HL-60/S4 (cell line): ENCODE results near the gene OST4.

ENCODE experiments used
- in situ Hi-C: fragments of 300-500 bp; cut with MboI; formaldehyde crosslinking; loops from 2 replicates; pipeline ENCODE4 v1.14.3; 2022; ENCODE audit warnings: low sequenced_read_pairs

Gene OST4

GRCh38 chr2:27093430-27094352 is 22.2 kb upstream of the OST4 start:
- in situ Hi-C loops = loop anchor here (10.0 kb wide), 1 partner anchor 191 kb away; the partner anchor contains the start of gene TRIM54

DNA sequence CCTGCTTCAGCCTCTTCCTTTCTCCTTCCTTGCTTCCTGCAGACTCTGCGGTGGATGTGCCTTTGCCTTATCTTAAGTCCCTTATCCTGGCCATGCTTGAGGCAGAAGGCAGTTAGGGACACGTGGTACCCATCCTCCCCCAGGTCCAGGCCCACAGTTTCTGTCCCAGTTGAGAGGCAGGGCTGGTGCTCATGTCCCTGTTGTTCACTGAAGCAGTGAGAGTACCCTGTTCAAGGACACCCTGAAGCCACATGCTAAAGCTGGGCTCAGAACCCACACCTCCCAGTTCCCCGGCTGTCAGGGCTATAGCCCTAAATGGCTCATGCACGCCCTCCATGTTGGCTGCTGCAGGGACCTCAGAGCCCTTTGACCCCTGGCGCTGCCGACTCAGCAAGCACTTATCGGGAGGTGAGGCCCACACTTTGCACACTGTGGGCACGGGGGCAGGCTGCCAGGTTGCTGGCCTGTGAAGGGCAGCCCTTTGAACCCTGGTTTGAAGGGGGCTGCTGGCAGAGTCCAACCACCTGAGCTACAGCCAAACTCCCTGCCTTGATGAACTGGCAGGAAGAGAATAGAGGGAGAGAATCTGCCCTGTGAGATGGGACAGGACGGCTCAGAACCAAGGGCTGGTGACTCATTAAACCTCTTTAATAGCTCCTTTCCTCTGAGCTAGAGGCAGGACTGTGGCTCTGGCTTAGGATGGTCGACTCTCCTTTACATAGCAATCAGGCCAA is 21.4 kb upstream of the OST4 start:
- in situ Hi-C loops = loop anchor here (10.0 kb wide), 1 partner anchor 192 kb away; the partner anchor contains the start of gene TRIM54

GRCh38 chr2:27091746-27092695 is 20.6 kb upstream of the OST4 start:
- in situ Hi-C loops = loop anchor here (10.0 kb wide), 1 partner anchor 193 kb away; the partner anchor contains the start of gene TRIM54

- in situ Hi-C loops = loop anchor here (10.0 kb wide), 1 partner anchor 125 kb away; no protein-coding TSS in a partner anchor
Observed at GRCh38 chr2:27089111-27089954, 17.9 kb upstream of the OST4 start.

DNA sequence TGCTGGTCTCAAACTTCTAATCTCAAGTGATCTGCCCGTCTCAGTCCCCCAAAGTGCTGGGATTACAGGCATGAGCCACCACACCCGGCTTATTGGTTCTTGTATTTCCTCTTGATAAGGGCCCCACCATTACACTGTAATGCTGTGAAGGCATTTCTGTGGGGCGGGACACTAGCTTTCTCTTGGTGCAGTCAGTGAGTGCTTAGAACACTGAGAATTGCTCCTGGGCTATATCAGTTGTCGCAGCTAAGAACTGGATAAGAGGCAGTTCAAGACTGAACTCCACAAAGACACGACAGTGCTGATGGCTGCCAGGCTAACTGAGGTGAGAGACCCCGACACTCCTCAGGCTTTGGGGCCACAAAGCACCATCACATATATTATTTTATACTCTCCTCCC is 17.2 kb upstream of the OST4 start:
- in situ Hi-C loops = loop anchor here (10.0 kb wide), 1 partner anchor 124 kb away; no protein-coding TSS in a partner anchor

GRCh38 chr2:27087823-27088410 is 16.5 kb upstream of the OST4 start:
- in situ Hi-C loops = loop anchor here (10.0 kb wide), 1 partner anchor 123 kb away; no protein-coding TSS in a partner anchor

GRCh38 chr2:27086724-27087593 is 15.5 kb upstream of the OST4 start, which contains the start of gene KHK:
KHK (plus strand) TSS chr2:27086772; CDS start chr2:27087260, 488 bp downstream.
- in situ Hi-C loops = loop anchor here (10.0 kb wide), 1 partner anchor 122 kb away; no protein-coding TSS in a partner anchor

DNA sequence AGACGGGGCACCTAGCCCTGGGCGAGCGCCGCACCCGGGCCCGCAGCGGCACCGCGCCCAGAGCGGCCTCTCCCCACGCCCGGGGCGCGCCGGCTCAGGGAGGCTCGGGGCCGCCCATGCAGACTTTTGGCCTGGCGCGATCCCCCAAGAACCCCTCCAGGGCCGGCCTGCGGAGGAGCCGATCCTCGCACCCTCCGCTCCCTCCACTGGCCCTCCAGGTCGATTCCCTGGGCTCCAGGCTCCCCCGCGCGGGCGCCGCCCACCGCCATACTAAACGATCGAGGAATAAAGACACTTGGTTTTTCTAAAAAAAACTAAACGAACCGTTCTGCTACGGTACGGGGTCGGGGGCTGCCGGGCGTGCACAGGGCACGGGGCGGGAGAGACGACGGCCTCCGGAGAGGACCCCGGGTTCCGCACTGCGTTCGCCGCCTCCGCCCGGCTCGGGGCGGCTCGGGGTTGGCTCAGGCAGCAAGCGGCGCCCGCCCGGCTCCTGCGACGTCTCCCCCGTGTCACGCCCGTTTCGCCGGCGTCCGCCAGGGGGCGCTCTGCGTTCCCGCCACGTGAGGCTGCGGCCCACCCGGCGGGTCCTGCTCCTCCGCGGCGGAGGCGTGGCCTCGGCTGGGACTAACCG is 14.8 kb upstream of the OST4 start:
- in situ Hi-C loops = loop anchor here (10.0 kb wide), 1 partner anchor 121 kb away; no protein-coding TSS in a partner anchor

DNA sequence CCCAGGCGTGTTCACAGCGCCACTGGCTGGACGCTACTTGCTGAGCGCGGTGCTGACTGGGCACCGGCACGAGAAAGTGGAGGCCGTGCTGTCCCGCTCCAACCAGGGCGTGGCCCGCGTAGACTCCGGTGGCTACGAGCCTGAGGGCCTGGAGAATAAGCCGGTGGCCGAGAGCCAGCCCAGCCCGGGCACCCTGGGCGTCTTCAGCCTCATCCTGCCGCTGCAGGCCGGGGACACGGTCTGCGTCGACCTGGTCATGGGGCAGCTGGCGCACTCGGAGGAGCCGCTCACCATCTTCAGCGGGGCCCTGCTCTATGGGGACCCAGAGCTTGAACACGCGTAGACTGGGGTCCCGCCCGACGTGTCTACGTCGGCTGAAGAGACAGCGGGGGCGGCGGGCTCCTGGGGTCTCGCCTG is 14.2 kb upstream of the OST4 start:
- in situ Hi-C loops = loop anchor here (10.0 kb wide), 1 partner anchor 121 kb away; no protein-coding TSS in a partner anchor

GRCh38 chr2:27085062-27085672 is 13.7 kb upstream of the OST4 start:
- in situ Hi-C loops = loop anchor here (10.0 kb wide), 1 partner anchor 120 kb away; no protein-coding TSS in a partner anchor

DNA sequence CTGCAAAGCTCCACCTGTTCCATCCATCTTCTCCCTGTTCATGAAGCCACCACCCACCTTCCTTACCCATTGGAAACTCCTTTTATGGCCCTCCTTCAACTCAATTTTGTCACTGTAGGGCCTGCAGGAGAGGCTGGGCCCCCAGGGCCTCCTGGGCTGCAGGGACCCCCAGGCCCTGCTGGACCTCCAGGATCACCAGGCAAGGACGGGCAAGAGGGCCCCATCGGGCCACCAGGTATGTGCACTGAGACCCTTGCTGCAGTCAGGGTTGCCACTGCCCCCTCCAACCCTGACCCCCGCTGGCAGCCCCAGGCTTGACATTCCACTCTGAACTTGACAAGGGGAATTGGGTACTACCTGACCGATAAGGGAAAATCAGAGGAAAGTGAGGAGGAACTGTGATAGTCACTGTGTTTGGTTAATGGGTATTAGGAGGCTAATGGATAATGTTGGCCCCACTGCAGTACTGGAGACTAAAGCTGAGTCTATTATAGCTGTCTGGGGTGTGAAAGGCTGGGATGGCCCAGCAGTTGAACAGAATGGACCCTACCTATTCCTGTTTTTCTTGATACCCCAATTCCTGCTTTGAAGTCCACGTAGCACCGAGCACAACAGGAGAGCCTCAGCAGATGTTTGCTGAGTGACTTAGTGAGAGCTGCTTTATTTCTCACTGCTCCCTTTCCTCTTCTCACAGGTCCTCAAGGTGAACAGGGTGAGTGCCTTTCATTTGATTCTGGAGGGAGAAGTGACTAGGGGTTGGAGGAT is 13.0 kb upstream of the OST4 start:
- in situ Hi-C loops = loop anchor here (10.0 kb wide), 1 partner anchor 120 kb away; no protein-coding TSS in a partner anchor

- in situ Hi-C loops = loop anchor here (10.0 kb wide), 1 partner anchor 119 kb away; no protein-coding TSS in a partner anchor
Observed at GRCh38 chr2:27083410-27084296, 12.2 kb upstream of the OST4 start.

DNA sequence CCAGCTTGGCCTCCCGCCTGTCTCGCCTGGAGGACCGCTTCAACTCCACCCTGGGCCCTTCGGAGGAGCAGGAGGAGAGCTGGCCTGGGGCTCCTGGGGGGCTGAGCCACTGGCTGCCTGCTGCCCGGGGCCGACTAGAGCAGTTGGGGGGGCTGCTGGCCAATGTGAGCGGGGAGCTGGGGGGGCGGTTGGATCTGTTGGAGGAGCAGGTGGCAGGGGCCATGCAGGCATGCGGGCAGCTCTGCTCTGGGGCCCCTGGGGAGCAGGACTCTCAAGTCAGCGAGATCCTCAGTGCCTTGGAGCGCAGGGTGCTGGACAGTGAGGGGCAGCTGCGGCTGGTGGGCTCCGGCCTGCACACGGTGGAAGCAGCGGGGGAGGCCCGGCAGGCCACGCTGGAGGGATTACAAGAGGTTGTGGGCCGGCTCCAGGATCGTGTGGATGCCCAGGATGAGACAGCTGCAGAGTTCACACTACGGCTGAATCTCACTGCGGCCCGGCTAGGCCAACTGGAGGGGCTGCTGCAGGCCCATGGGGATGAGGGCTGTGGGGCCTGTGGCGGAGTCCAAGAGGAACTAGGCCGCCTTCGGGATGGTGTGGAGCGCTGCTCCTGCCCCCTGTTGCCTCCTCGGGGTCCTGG is 11.4 kb upstream of the OST4 start:
- in situ Hi-C loops = loop anchor here (10.0 kb wide), 1 partner anchor 118 kb away; no protein-coding TSS in a partner anchor
